Measurements from ENCODE around the gene CKAP2.

The CKAP2 gene

DNA sequence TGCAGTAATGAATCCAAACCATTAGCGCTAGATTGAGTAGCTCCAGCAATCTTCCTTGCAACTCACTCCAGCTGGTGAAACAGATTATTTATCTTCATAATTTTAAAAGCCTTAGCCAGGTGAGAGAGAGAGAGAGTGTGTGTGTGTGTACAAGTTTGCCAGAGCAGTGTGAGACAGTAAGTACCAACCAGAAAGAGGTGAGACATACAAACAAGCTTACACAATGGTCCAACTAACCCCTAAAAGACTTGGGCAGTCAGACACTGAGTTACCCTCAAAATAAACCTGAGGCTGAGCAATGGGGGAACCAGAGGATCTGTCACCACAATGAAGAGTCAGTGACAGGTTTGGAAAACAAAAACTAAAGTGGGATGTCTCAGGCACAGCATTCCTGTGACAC is 41.2 kb upstream of the CKAP2 start:
- DNase-seq (ENCODE audit: low read depth): no peak
- TF ChIP-seq, protein P1, sequence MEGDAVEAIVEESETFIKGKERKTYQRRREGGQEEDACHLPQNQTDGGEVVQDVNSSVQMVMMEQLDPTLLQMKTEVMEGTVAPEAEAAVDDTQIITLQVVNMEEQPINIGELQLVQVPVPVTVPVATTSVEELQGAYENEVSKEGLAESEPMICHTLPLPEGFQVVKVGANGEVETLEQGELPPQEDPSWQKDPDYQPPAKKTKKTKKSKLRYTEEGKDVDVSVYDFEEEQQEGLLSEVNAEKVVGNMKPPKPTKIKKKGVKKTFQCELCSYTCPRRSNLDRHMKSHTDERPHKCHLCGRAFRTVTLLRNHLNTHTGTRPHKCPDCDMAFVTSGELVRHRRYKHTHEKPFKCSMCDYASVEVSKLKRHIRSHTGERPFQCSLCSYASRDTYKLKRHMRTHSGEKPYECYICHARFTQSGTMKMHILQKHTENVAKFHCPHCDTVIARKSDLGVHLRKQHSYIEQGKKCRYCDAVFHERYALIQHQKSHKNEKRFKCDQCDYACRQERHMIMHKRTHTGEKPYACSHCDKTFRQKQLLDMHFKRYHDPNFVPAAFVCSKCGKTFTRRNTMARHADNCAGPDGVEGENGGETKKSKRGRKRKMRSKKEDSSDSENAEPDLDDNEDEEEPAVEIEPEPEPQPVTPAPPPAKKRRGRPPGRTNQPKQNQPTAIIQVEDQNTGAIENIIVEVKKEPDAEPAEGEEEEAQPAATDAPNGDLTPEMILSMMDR (IDR thresholded peaks at IDR 0.05; ENCODE audit: insufficient read depth, low read depth, low read length, missing control alignments): no peak
- H3K4me3 ChIP-seq (ENCODE audit: low read depth, low read length): no peak overlapping the region

DNA sequence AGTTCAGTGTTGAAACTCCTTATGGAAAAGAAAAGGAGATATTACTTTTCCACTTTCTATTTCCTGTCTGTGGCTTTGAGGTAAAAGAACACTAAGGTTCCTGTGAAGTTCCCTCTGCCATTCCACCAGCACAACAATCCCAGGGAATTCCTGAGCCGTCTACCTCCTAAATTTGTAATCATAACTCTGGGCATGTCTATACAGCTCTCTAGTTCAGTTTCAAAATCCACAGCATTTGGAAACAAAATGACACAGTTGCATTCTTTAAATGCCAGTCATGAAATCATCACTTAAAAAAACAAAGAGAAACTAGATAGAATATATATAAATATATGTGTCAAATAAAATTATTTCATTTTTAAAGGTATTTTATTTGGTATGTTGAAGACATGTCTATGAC is 40.3 kb upstream of the CKAP2 start:
- no peak overlapping the region for H3K4me3 ChIP-seq (ENCODE audit: low read depth, low read length)
- DNase-seq (ENCODE audit: low read depth): no peak
- TF ChIP-seq, protein P1 (IDR thresholded peaks at IDR 0.05; ENCODE audit: insufficient read depth, low read depth, low read length, missing control alignments): no peak

DNA sequence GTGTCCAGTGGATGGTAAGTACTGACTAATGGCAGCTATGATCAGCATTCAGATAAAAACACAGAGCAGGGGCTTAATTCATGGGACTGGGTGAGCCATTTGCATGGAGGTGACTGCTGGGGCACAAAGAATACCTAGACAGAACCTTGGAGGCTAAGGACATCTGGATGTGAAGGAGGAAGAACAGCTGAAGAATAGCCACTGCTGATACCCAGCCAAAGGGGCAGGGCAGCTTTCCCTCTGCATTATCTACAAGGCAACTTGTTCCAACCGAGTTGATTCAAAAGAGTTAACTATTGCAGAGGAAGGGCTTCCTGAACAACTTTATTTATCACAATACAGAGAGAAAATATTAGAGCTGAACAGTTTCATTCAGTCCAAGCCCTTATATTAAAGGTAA is 36.2 kb upstream of the CKAP2 start:
- TF ChIP-seq, protein P1 (IDR thresholded peaks at IDR 0.05; ENCODE audit: insufficient read depth, low read depth, low read length, missing control alignments): no peak
- no peak overlapping the region for H3K4me3 ChIP-seq (ENCODE audit: low read depth, low read length)
- DNase-seq (ENCODE audit: low read depth): no peak

DNA sequence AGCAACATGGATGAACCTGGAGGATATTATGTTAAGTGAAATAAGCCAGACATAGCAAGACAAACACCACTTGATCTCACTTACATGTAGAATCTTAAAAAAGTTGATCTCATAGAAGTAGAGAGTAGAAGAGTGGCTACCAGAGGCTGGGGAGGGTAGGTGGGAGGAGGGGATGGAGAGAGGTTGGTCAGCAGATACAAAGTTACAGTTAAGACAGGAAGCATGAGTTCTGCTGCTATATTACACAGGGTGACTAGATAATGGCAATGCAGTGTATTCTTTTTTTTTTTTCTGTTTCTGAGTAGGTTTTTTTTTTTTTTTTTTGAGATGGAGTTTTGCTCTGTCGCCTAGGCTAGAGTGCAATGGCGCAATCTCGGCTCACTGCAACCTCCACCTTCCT is 34.1 kb upstream of the CKAP2 start:
- TF ChIP-seq, protein P1 (IDR thresholded peaks at IDR 0.05; ENCODE audit: insufficient read depth, low read depth, low read length, missing control alignments): no peak
- no peak overlapping the region for H3K4me3 ChIP-seq (ENCODE audit: low read depth, low read length)
- DNase-seq (ENCODE audit: low read depth): no peak

DNA sequence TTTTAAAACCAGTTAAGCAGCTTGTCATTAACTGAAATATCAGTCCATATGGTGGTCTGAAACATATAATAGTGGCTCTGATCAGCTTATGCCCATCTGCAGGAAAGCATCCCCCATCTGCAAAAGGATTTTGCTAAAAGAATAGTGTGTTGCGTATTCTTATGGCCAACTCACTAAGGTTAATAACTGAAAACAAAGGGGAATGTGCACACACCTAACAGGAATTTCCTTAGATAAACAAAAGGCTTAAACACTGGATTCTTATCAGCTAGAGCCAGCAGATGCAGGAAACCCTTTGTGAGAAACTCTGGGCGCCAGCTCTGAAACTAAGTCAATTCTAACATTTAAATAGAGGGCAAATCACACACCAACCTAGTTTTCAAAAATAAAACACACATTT is 27.0 kb upstream of the CKAP2 start:
- TF ChIP-seq, protein P1 (IDR thresholded peaks at IDR 0.05; ENCODE audit: insufficient read depth, low read depth, low read length, missing control alignments): no peak
- H3K4me3 ChIP-seq (ENCODE audit: low read depth, low read length): no peak overlapping the region
- no peak for DNase-seq (ENCODE audit: low read depth)

DNA sequence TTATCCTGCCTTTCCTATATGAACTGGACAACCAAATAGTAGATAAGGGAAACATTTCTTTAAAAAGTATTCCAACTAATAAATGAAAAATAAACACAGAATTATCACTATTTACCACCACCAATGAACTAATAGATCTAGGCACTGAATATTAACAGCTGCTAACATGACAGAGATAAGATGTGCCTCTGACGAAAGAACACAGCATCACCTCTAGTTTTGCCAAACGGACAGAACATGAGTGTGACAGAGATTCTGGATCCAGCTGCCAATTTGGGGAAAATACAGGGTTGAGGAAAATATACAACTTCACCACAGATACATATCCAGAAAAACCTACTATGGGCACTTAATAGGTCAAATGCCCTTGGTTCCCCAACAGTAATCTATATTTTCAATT is 22.8 kb upstream of the CKAP2 start:
- no peak for DNase-seq (ENCODE audit: low read depth)
- TF ChIP-seq, protein P1 (IDR thresholded peaks at IDR 0.05; ENCODE audit: insufficient read depth, low read depth, low read length, missing control alignments): no peak
- no peak overlapping the region for H3K4me3 ChIP-seq (ENCODE audit: low read depth, low read length)

DNA sequence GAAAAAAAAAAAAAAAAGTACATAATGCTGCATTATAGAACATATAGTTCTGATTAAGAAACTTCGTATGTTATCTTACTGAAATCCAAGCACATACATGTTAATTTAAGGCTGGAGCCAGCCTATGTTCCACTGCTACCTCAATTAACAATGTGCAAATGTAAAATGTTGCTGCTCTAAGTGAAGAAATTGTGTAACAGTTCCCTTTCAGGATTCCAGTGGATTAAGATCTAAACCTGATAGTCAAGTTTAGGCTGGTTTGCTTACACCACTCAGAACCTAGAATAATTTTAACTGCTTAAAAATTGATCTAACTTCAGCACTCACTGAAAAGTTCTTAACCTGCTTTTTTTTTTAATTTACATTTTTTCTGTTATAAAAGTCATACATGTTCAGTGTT is 9.0 kb upstream of the CKAP2 start:
- TF ChIP-seq, protein P1 (IDR thresholded peaks at IDR 0.05; ENCODE audit: insufficient read depth, low read depth, low read length, missing control alignments): no peak
- no peak for DNase-seq (ENCODE audit: low read depth)

More for the DNA sequence above, 9.0 kb upstream of the CKAP2 start:
- H3K4me3 ChIP-seq (ENCODE audit: low read depth, low read length): no peak overlapping the region
